NCI-H2196 (cell line): ENCODE measurements around the gene TENM4.

Experiments used
- DNase-seq: peaks from one replicate; lab custom pipeline; 2025; ENCODE audit not compliant: unreplicated experiment; lab: John Stamatoyannopoulos, UW

The TENM4 gene

DNA sequence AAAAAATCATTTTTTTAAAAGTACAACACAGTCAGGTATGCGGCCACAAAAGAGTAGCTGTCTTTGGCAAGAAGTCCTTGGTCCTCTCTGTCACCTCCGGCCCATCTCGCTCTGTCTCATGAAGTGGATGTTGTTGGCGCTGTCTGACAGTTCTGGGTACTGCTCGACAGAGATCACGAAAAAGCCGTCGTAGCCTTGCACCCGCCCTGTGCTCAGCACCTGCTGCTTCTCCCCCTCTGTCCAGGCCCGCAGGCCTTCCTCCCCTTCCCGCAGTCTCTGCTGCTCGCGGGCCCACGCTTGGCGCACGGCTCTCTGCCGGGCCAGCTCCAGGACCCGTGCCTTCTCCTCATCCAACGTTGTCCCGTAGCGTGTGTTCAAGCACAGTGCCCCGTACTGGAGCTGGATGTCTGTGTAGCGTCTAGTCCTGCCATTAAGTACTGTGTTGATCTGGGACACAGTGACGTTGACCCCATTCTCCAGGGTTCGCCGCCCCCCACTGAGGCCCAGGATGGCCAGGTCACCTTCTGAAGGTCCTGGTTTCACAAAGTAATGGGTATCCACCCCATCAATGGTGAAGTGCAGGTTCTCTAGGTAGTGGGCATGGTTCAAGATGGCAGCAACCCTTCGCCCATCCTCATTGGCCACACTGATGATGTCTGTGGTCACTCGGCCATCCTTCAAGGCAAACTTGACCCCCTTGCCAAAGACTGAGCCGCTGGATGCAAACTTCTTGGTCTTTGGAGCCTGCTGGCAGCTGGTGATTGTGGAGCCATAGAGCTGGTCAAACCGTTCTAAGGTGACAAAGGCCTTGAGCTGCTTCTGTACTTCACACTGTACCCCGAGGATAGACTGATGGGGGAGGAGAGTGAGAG lies 782.6 kb downstream of the TENM4 start:
- no peak for DNase-seq

- no peak for DNase-seq
Observed at GRCh38 chr11:78657441-78657840, 783.4 kb downstream of the TENM4 start.

- no peak for DNase-seq
Observed at GRCh38 chr11:78656984-78657383, 783.8 kb downstream of the TENM4 start.

DNA sequence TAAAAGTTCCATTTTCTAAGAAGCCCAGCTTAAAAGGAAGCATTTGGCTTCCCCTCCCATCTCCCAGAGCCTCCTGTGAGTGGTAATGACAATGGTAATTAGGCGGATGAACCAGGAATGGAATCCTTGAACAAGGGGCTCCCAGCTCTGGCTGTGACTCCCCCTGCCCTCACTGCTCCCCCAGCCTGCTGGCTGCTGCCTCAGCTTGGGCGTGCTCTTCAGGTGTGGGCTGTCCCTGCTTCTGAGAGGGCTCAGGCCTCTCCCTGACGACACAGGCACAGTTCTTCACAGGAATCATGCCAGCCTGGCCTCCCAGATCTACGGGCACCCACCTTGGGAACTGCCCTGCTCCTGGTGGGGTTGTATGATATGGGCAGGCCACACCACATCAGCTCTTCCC lies 784.5 kb downstream of the TENM4 start:
- DNase-seq: no peak

GRCh38 chr11:78655561-78655960 lies 785.3 kb downstream of the TENM4 start:
- no peak for DNase-seq

- no peak for DNase-seq
Observed at GRCh38 chr11:78654866-78655265, 786.0 kb downstream of the TENM4 start.

- no peak for DNase-seq
Observed at GRCh38 chr11:78654071-78654470, 786.8 kb downstream of the TENM4 start.

- DNase-seq: no peak
Observed at GRCh38 chr11:78653294-78653909, 787.4 kb downstream of the TENM4 start.

- DNase-seq: no peak
Observed at GRCh38 chr11:78652843-78653239, 788.0 kb downstream of the TENM4 start.

- no peak for DNase-seq
Observed at GRCh38 chr11:78651923-78652842, 788.6 kb downstream of the TENM4 start.

GRCh38 chr11:78651136-78651775 lies 789.6 kb downstream of the TENM4 start:
- DNase-seq: no peak

GRCh38 chr11:78649361-78650215 lies 791.2 kb downstream of the TENM4 start:
- DNase-seq: no peak

- DNase-seq: no peak
Observed at GRCh38 chr11:78647986-78648875, 792.6 kb downstream of the TENM4 start.

GRCh38 chr11:78647266-78647915 lies 793.4 kb downstream of the TENM4 start:
- DNase-seq: no peak

DNA sequence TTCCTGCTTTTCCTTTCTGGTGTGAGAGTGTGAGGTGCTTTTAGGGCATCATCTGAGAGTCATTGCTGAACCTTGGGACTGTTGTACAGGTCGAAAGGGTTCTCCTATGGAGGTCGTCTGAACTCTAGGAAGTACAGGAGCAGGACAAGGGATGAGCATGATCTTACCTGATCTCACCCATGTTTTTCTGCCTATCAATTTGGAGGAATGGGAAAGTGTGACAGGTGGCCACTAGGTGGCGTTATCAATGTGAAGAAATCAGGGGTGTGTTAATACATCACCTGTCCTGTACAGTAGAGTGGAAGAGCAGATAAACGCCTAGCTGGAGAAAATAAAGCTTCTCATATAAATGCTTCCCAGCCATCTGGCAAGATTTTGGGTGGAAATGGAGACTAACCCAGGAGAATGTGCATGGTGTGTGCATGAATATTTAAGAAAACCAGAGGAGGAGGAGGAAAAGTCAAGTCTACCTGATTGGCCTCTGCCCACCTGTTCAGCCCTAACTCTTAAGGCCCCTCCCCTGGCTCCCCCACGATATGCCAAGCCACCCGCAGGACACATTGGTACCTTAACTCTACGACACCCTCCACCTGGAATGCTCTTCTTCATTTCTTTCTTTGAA lies 794.2 kb downstream of the TENM4 start:
- peak; percentile 79 for DNase-seq

DNA sequence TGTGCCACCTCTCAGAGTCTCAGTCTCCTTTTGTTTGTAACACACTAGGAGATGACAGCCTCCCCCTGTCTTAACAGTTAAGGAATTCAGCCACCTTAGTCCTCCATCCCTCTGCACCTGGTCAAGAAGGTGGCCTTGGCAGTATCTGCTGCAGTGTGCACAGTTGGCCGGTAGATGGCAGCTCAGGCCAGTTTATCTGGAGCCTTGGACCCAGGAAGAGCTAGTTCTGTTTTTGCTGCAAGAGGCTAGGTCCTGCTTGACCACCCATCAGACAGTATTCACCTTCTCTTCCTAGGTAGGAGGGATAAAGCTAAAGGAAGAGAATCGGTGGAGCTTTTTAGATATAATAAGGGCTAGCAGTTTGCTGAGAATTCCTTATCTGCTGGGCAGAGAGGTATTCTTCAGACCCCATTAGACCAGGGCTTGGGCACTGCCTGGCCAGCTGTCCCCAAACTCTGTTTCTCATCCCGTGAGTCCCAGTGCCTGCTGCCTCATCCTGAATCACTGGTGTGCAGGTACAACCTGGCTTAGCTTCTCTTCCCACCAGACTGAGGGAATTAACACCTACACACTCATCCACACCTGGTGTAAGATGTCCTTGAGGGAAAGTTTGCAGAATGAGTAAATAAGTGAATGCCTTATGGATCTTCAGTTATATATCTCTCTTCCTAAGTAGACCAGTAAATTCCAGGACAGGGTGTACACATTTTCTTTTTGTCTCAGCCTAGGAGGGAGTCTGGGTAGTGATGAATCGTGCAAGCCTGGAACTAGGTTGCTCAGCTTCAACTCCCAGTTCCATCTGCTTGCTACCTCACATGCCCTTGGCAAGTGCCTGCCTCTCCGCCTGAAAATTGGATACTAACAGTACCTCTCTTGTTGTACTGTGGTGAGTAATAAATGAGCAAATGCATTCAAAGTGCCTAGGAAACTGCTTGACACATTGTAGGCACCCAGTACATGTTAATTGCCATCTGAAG lies 795.3 kb downstream of the TENM4 start:
- DNase-seq: peak; percentile 76

- no peak for DNase-seq
Observed at GRCh38 chr11:78643676-78644056, 797.2 kb downstream of the TENM4 start.
